HepG2 (cell line): ENCODE results near the gene MSANTD2. TPM values are rescaled to one million over a fixed set of nuclear protein-coding genes. Genes with fewer than 3 reads are reported as not detected.

ENCODE experiments used
- ATAC-seq: fragments of 200-7000 bp; cut with Tn5 transposase; 3 replicates; pipeline ENCODE4 v1.9.1; 2020; ENCODE audit warnings: mild to moderate bottlenecking, moderate library complexity
- BruUV-seq: library from RNA; stranded (reverse); fragments of 400-500 nt; replicated peaks from 2 replicates; lab custom pipeline; 2021; lab: Mats Ljungman, UMichigan
- CTCF ChIA-PET: fragments of 300-600 bp; formaldehyde crosslinking; extraction: SDS; loops from one replicate; lab custom pipeline; 2021; ENCODE audit warnings: low total read pairs, inconsistent platforms, low intra/inter-chr PET ratio; lab: Yijun Ruan, JAX
- POLR2A ChIA-PET: fragments of 350-600 bp; sonication (Branson Sonifier 250); formaldehyde crosslinking; loops from one replicate; lab custom pipeline; 2020; ENCODE audit warnings: antibody characterized with exemption, inconsistent platforms; lab: Yijun Ruan, JAX
- DNase-seq: peaks from one replicate; pipeline ENCODE4 v3.0.0-alpha.2; 2015; ENCODE audit warnings: low spot score
- FAIRE-seq: peaks from 3 replicates; lab custom pipeline; 2011; peaks lifted over from hg19 to GRCh38; lab: Jason Lieb, UNC
- H2AFZ ChIP-seq: one replicate; pipeline ENCODE4 v1.6.1; 2011; ENCODE audit warnings: low read length, inconsistent platforms
- H3K27ac ChIP-seq: fragments of 300-600 bp; 3 replicates; pipeline ENCODE4 v1.8.0; 2011; ENCODE audit warnings: mixed run types, mild to moderate bottlenecking, mixed read lengths, low read length, inconsistent platforms; ENCODE audit not compliant: insufficient read depth; ENCODE audit errors: extremely low read length
- H3K27me3 ChIP-seq, 2 experiments: fragments of 200-600 bp in 1 of 2; 2 replicates in 1 of 2; 3 replicates in 1 of 2; pipeline versions ENCODE4 v1.6.0 to v1.8.0; 2011; ENCODE audit warnings: low read length in 2 of 2, mild to moderate bottlenecking in 2 of 2, moderate library complexity in 2 of 2, inconsistent platforms in 1 of 2; ENCODE audit not compliant: insufficient read depth in 2 of 2, control insufficient read depth in 1 of 2
- H3K36me3 ChIP-seq, 2 experiments: fragments of 200-600 bp in 1 of 2; replicated peaks in 1 of 2; 2 replicates in 1 of 2; 3 replicates in 1 of 2; pipeline versions ENCODE4 v1.5.1 to v1.8.0; 2011; ENCODE audit warnings: low read length in 2 of 2, inconsistent platforms in 1 of 2; ENCODE audit not compliant: insufficient read depth in 2 of 2, control insufficient read depth in 1 of 2
- H3K4me1 ChIP-seq: 2 replicates; pipeline ENCODE4 v1.5.1; 2012; ENCODE audit warnings: low read length, inconsistent platforms; ENCODE audit not compliant: insufficient read depth
- H3K4me2 ChIP-seq: 2 replicates; pipeline ENCODE4 v1.6.0; 2011; ENCODE audit warnings: low read depth, low read length, inconsistent platforms
- H3K4me3 ChIP-seq, 3 experiments: fragments of 200-600 bp in 1 of 3; sonication (generic), shearing (Covaris generic) in 1 of 3; replicated peaks in 1 of 3; 2 replicates each; pipeline ENCODE4 v1.5.1; 2011 to 2016; ENCODE audit warnings: low read length in 3 of 3, inconsistent platforms in 2 of 3, low read depth in 2 of 3, mild to moderate bottlenecking in 2 of 3, control low read depth in 1 of 3, mixed read lengths in 1 of 3; ENCODE audit not compliant: insufficient read depth in 1 of 3
- H3K79me2 ChIP-seq: one replicate; pipeline ENCODE4 v1.6.1; 2011; ENCODE audit warnings: low read length, inconsistent platforms; ENCODE audit not compliant: insufficient read depth
- H3K9ac ChIP-seq: 2 replicates; pipeline ENCODE4 v1.6.0; 2011; ENCODE audit warnings: mild to moderate bottlenecking, low read depth, low read length, inconsistent platforms; ENCODE audit not compliant: insufficient read depth
- H3K9me3 ChIP-seq: 2 replicates; pipeline ENCODE4 v1.5.1; 2012; ENCODE audit warnings: mild to moderate bottlenecking, low read length
- H4K20me1 ChIP-seq: 2 replicates; pipeline ENCODE4 v1.6.0; 2011; ENCODE audit warnings: inconsistent platforms, mild to moderate bottlenecking, low read length, moderate library complexity; ENCODE audit not compliant: insufficient read depth
- AHR ChIP-seq: IDR thresholded peaks from 2 replicates; pipeline ENCODE4 v1.6.1; 2018; ENCODE audit warnings: missing genetic modification reagents, missing compliant biosample characterization
- ARHGAP35 ChIP-seq: sonication (generic); formaldehyde crosslinking; IDR thresholded peaks from 2 replicates; pipeline ENCODE4 v1.9.0; 2022; ENCODE audit warnings: mild to moderate bottlenecking, inconsistent platforms, moderate library complexity, missing genetic modification reagents, borderline replicate concordance
- EZH2 ChIP-seq: conservative IDR thresholded peaks from 2 replicates; pipeline ENCODE4 v1.6.1; 2012; ENCODE audit warnings: mild to moderate bottlenecking, low read depth, low read length, moderate library complexity
- HMGA1 ChIP-seq: sonication (generic); formaldehyde crosslinking; conservative IDR thresholded peaks from 2 replicates; pipeline ENCODE4 v1.4.0; 2020; ENCODE audit warnings: missing genetic modification reagents
- HNRNPUL1 ChIP-seq: fragments of 200-400 bp; formaldehyde crosslinking; IDR thresholded peaks from 2 replicates; pipeline ENCODE4 v1.6.1; 2017; ENCODE audit warnings: low read depth, mild to moderate bottlenecking, low read length, moderate library complexity
- IKZF5 ChIP-seq: IDR thresholded peaks from 2 replicates; pipeline ENCODE4 v1.6.1; 2018; ENCODE audit warnings: missing genetic modification reagents, mild to moderate bottlenecking, missing compliant biosample characterization
- MAFK ChIP-seq, 2 experiments: IDR thresholded peaks in 1 of 2; conservative IDR thresholded peaks in 1 of 2; 2 replicates each; pipeline ENCODE4 v1.6.1; 2011; ENCODE audit warnings: improper control_type of control experiment in 2 of 2, low read length in 2 of 2
- MEIS2 ChIP-seq: sonication (generic); formaldehyde crosslinking; IDR thresholded peaks from 2 replicates; pipeline ENCODE4 v1.9.0; 2021; ENCODE audit warnings: mild to moderate bottlenecking, missing genetic modification reagents
- TCF7 ChIP-seq: sonication (generic); IDR thresholded peaks from 2 replicates; pipeline ENCODE4 v1.6.1; 2016; ENCODE audit warnings: antibody characterized with exemption, low read depth
- ZNF567 ChIP-seq: sonication (generic); formaldehyde crosslinking; IDR thresholded peaks from 2 replicates; pipeline ENCODE4 v1.8.1; 2023; ENCODE audit warnings: mild to moderate bottlenecking, missing genetic modification reagents, borderline replicate concordance
- ZNF616 ChIP-seq: sonication (generic); formaldehyde crosslinking; IDR thresholded peaks from 2 replicates; pipeline ENCODE4 v1.5.0; 2020; ENCODE audit warnings: low read depth, mild to moderate bottlenecking, missing genetic modification reagents
- ZNF800 ChIP-seq: sonication (generic); formaldehyde crosslinking; IDR thresholded peaks from 2 replicates; pipeline ENCODE4 v1.4.0; 2020; ENCODE audit warnings: missing genetic modification reagents
- ZNF878 ChIP-seq: sonication (generic); formaldehyde crosslinking; IDR thresholded peaks from 2 replicates; pipeline ENCODE4 v1.8.1; 2023; ENCODE audit warnings: mild to moderate bottlenecking, missing genetic modification reagents, moderate library complexity
- WGBS: methylation state at CpG from one replicate; pipeline ENCODE4 v1.1.6; 2017; ENCODE audit warnings: low lambda C conversion rate; 5-methylcytosine and 5-hydroxymethylcytosine counted together
- in situ Hi-C: cut with HindIII; loops from 2 replicates; pipeline ENCODE4 v1.10.0; 2017; ENCODE audit warnings: low pct_unique_long_range_greater_than_20kb; ENCODE audit not compliant: extremely low pct_ligation_motif_present
- intact Hi-C: fragments of 100-400 bp; cut with micrococcal nuclease; formaldehyde crosslinking; loops from one replicate; pipeline ENCODE4 v1.10.0; 2022; ENCODE audit not compliant: unreplicated experiment
- polyA plus RNA-seq, 8 experiments: library from polyadenylated mRNA; depleted of rRNA in 3 of 8; stranded (reverse) in 7 of 8; unstranded in 1 of 8; fragments of >200 nt; fragmentation: Illumina TruSeq in 4 of 8; extraction: Trizol in 4 of 8; gene quantifications; 2 replicates each; pipeline versions ENCODE4 v1.2.1 to v1.2.3, GENCODE V29; 2011 to 2016; ENCODE audit warnings: low read depth in 4 of 8, missing spikeins in 1 of 8, mixed read lengths in 1 of 8; ENCODE audit not compliant: insufficient read depth in 1 of 8
- total RNA-seq, 5 experiments: library from RNA; depleted of rRNA; stranded (reverse); fragments of >200 nt; fragmentation: Illumina TruSeq; extraction: Trizol; gene quantifications; 2 replicates each; pipeline ENCODE4 v1.2.3, GENCODE V29; 2016; ENCODE audit warnings: low read depth in 1 of 5

The MSANTD2 gene
- total and polyA plus RNA-seq, 2 of the 13 experiments (the other 11 are each of a cell fraction or from before 2014, with no cell fraction given) = 8.7 to 10.1 TPM

DNA sequence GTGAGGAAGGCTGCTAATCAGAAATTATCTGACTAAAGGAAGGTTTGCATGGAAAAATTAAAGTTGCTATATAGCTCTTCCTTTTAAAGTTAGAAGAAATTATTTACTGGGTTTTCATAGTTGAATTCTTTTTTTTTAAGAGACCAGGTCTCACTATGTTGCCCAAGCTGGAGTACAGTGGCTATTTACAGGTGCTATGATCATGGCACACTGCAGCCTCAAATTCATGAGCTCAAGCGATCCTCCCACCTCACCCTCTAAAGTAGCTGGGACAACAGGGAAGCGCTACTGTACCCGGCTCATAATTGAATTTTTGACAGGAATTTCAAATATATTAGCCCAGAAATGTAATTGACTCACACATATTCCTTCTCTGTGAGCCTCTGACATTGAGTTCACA, 3.9 kb downstream of the MSANTD2 start:
- in situ Hi-C loops (no loop called here), intact Hi-C loops (loop anchor here (10.0 kb wide), 1 partner anchor 52 kb away; no protein-coding TSS in a partner anchor)
- H3K9me3 ChIP-seq = no peaks in the 10 kb centered on the region
- no peak overlapping the region for H3K27ac ChIP-seq
- CTCF ChIA-PET = no interaction called here
- TF ChIP-seq ZNF616 (no peak), MAFK (conservative IDR thresholded peaks at IDR 0.05 in 1 of 2, IDR thresholded peaks at IDR 0.05 in 1 of 2; ENCODE audit: low read length in 2 of 2) (no peak), ZNF800 (no peak), ARHGAP35 (CRISPR knock-in tag) (no peak), IKZF5 (CRISPR knock-in tag) (no peak), HMGA1 (CRISPR knock-in tag) (no peak), MEIS2 (CRISPR knock-in tag) (no peak), AHR (CRISPR knock-in tag) (no peak), ZNF878 (no peak), ZNF567 (no peak), TCF7 (no peak), HNRNPUL1 (no peak), EZH2 (no peak)
- peaks cover 86% of the 10 kb centered on the region for H3K79me2 ChIP-seq
- no peak overlapping the region for H2AFZ ChIP-seq
- no peak for DNase-seq
- H3K4me2 ChIP-seq = no peak overlapping the region
- no peak overlapping the region for H3K9ac ChIP-seq
- POLR2A ChIA-PET = interaction anchor here (3.1 kb wide), 1 partner anchor 50 kb away, joined by 8 read pairs; no protein-coding TSS in a partner anchor
- ATAC-seq = no peak
- no peaks in the 10 kb centered on the region; a peak in 1 of 5 replicates for H3K27me3 ChIP-seq
- 92% methylated on average over 3 of the region's 3 CpGs for WGBS
- no TSS peak for BruUV-seq
- no peak overlapping the region for H3K4me3 ChIP-seq
- H4K20me1 ChIP-seq = peaks cover 39% of the 10 kb centered on the region
- H3K36me3 ChIP-seq = no peaks in the 10 kb centered on the region
- peaks cover 44% of the 10 kb centered on the region for H3K4me1 ChIP-seq
- no peak for FAIRE-seq
